CD14-positive monocyte (primary cell): ENCODE results near the gene C4orf54. TPM values are rescaled to one million over a fixed set of nuclear protein-coding genes. Genes with fewer than 3 reads are reported as not detected.

Experiments
- DNase-seq, 3 donors: peaks; one replicate each; pipeline ENCODE4 v3.0.0-alpha.2; 2011 to 2022
- H2AFZ ChIP-seq: 2 replicates; pipeline ENCODE4 v1.6.0; 2012; ENCODE audit warnings: mild to moderate bottlenecking, low read depth, low read length, inconsistent platforms; ENCODE audit not compliant: insufficient read depth, poor library complexity, severe bottlenecking
- H3K27ac ChIP-seq, 2 donors: 1 replicate in 1 of 2; 2 replicates in 1 of 2; pipeline ENCODE4 v1.5.1; 2012 to 2013; ENCODE audit warnings: low read length in 2 of 2, control low read depth in 1 of 2, inconsistent platforms in 1 of 2, low read depth in 1 of 2, mild to moderate bottlenecking in 1 of 2
- H3K27me3 ChIP-seq, 2 donors: one replicate each; pipeline versions ENCODE4 v1.6.0 to v1.6.1; 2011 to 2013; ENCODE audit warnings: low read length in 2 of 2; ENCODE audit not compliant: control insufficient read depth in 2 of 2, insufficient read depth in 2 of 2
- H3K36me3 ChIP-seq, 2 donors: replicated peaks in 1 of 2; 1 replicate in 1 of 2; 2 replicates in 1 of 2; pipeline versions ENCODE4 v1.5.1 to v1.6.1; 2012 to 2013; ENCODE audit warnings: low read length in 2 of 2, control low read depth in 1 of 2, inconsistent platforms in 1 of 2, mild to moderate bottlenecking in 1 of 2; ENCODE audit not compliant: insufficient read depth in 2 of 2, control insufficient read depth in 1 of 2
- H3K4me1 ChIP-seq, 2 donors: 1 replicate in 1 of 2; 2 replicates in 1 of 2; pipeline versions ENCODE4 v1.5.1 to v1.6.1; 2012 to 2013; ENCODE audit warnings: low read length in 2 of 2, control low read depth in 1 of 2, inconsistent platforms in 1 of 2, mild to moderate bottlenecking in 1 of 2, moderate library complexity in 1 of 2; ENCODE audit not compliant: insufficient read depth in 2 of 2, control insufficient read depth in 1 of 2
- H3K4me2 ChIP-seq: replicated peaks from 2 replicates; pipeline ENCODE3; 2012; ENCODE audit warnings: low read length, moderate library complexity, mild to moderate bottlenecking; ENCODE audit not compliant: poor library complexity, severe bottlenecking; ENCODE audit errors: extremely low read depth
- H3K4me3 ChIP-seq, 3 experiments: fragments of 200-600 bp in 1 of 3; sonication (generic) in 1 of 3; replicated peaks in 1 of 3; 1 replicate in 2 of 3; 2 replicates in 1 of 3; pipeline ENCODE4 v1.5.1; 2011 to 2013; ENCODE audit warnings: low read length in 3 of 3, mild to moderate bottlenecking in 3 of 3, control low read depth in 2 of 3, low read depth in 2 of 3, inconsistent platforms in 1 of 3, moderate library complexity in 1 of 3
- H3K79me2 ChIP-seq: 2 replicates; pipeline ENCODE4 v1.6.0; 2012; ENCODE audit warnings: mild to moderate bottlenecking, control low read depth, inconsistent platforms, low read length, moderate library complexity; ENCODE audit not compliant: insufficient read depth
- H3K9ac ChIP-seq: 2 replicates; pipeline ENCODE4 v1.6.0; 2017; ENCODE audit warnings: low read length, mild to moderate bottlenecking; ENCODE audit not compliant: insufficient read depth, poor library complexity, severe bottlenecking
- H3K9me3 ChIP-seq, 2 donors: replicated peaks in 1 of 2; 1 replicate in 1 of 2; 2 replicates in 1 of 2; pipeline versions ENCODE4 v1.5.1 to v1.6.1; 2012 to 2013; ENCODE audit warnings: low read length in 2 of 2, control low read depth in 1 of 2; ENCODE audit not compliant: control insufficient read depth in 1 of 2, insufficient read depth in 1 of 2
- H4K20me1 ChIP-seq: 2 replicates; pipeline ENCODE4 v1.6.0; 2012; ENCODE audit warnings: mild to moderate bottlenecking, low read length, control low read depth, moderate library complexity; ENCODE audit not compliant: insufficient read depth
- H3K27ac Mint-ChIP-seq, 7 donors: one replicate each; pipeline ENCODE4 v1.8.0; 2020; ENCODE audit warnings: mild to moderate bottlenecking in 7 of 7, mixed read lengths in 7 of 7, moderate library complexity in 6 of 7, inconsistent platforms in 2 of 7
- H3K27me3 Mint-ChIP-seq, 3 donors: one replicate each; pipeline ENCODE4 v1.8.0; 2021 to 2022; ENCODE audit warnings: low read depth in 3 of 3, mild to moderate bottlenecking in 3 of 3, mixed read lengths in 3 of 3, moderate library complexity in 3 of 3, inconsistent platforms in 1 of 3
- H3K36me3 Mint-ChIP-seq, 2 donors: one replicate each; pipeline ENCODE4 v1.8.0; 2020; ENCODE audit warnings: mixed read lengths in 2 of 2, inconsistent platforms in 1 of 2, mild to moderate bottlenecking in 1 of 2
- H3K4me1 Mint-ChIP-seq: one replicate; pipeline ENCODE4 v1.8.0; 2020; ENCODE audit warnings: mild to moderate bottlenecking, mixed read lengths
- H3K4me3 Mint-ChIP-seq, 2 donors: one replicate each; pipeline ENCODE4 v1.8.0; 2020; ENCODE audit warnings: mild to moderate bottlenecking in 2 of 2, mixed read lengths in 2 of 2, moderate library complexity in 1 of 2
- H3K9me3 Mint-ChIP-seq, 7 donors: one replicate each; pipeline ENCODE4 v1.8.0; 2020 to 2022; ENCODE audit warnings: mixed read lengths in 7 of 7, mild to moderate bottlenecking in 6 of 7, moderate library complexity in 6 of 7, inconsistent platforms in 2 of 7
- WGBS: methylation state at CpG from one replicate; pipeline ENCODE4 v1.1.5; 2013; ENCODE audit warnings: missing lambda C conversion rate; ENCODE audit not compliant: insufficient coverage; 5-methylcytosine and 5-hydroxymethylcytosine counted together
- intact Hi-C, 2 donors: fragments of 100-400 bp; cut with micrococcal nuclease; formaldehyde crosslinking; loops; one replicate each; pipeline versions ENCODE4 v1.15.0 to v1.15.1; 2023
- polyA plus RNA-seq, 3 donors: library from polyadenylated mRNA; depleted of rRNA in 1 of 3; unstranded in 2 of 3; stranded (reverse) in 1 of 3; fragments of 300-500 nt in 2 of 3; fragments of >200 nt in 1 of 3; fragmentation: Illumina TruSeq in 2 of 3; gene quantifications; 1 replicate in 2 of 3; 2 replicates in 1 of 3; pipeline ENCODE4 v1.2.3, GENCODE V29; 2012 to 2021
- TF ChIP-seq, protein P1 (sequence below): fragments of 200-600 bp; IDR thresholded peaks from one replicate; pipeline ENCODE4 v1.8.0; 2022; ENCODE audit warnings: antibody characterized with exemption, mild to moderate bottlenecking

C4orf54 gene
- polyA plus RNA-seq, 3 donors: not detected

DNA sequence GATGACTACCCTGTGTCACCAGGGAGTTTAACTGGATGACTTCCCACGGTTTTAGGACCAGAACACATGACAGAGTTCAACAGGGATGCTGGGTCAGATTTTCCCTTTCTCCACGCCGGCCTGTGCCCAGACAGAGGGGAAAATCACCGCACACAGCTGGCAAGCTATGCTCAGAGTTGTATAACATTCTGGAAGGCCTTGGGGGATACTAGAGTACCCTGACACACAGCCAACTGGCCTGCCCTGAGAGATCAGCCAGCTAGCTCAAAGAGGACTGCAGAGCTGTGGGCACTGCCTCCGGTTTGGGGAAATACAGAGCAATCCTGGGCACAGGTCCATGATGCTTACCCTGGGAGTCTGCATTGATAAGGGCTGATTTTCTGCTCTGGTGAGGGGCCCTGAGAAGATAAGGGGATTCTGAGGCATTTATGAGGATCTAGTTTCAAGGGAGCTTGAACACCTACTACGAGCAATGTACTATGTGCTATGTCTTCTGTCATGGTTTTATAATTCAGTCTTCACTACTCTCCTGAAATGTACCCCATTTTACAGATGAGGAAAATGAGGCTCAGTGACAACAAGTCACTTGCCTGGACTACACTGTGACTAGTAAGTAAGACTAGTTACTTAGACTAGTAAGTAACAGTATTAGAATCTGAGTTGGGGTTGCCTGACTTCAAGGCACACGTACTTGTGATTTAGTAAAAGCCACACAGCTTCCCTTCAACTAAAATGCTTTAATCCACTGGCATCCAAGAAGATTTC lies 14.7 kb downstream of the C4orf54 start:
- TF ChIP-seq, protein P1, sequence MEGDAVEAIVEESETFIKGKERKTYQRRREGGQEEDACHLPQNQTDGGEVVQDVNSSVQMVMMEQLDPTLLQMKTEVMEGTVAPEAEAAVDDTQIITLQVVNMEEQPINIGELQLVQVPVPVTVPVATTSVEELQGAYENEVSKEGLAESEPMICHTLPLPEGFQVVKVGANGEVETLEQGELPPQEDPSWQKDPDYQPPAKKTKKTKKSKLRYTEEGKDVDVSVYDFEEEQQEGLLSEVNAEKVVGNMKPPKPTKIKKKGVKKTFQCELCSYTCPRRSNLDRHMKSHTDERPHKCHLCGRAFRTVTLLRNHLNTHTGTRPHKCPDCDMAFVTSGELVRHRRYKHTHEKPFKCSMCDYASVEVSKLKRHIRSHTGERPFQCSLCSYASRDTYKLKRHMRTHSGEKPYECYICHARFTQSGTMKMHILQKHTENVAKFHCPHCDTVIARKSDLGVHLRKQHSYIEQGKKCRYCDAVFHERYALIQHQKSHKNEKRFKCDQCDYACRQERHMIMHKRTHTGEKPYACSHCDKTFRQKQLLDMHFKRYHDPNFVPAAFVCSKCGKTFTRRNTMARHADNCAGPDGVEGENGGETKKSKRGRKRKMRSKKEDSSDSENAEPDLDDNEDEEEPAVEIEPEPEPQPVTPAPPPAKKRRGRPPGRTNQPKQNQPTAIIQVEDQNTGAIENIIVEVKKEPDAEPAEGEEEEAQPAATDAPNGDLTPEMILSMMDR: no peak

DNA sequence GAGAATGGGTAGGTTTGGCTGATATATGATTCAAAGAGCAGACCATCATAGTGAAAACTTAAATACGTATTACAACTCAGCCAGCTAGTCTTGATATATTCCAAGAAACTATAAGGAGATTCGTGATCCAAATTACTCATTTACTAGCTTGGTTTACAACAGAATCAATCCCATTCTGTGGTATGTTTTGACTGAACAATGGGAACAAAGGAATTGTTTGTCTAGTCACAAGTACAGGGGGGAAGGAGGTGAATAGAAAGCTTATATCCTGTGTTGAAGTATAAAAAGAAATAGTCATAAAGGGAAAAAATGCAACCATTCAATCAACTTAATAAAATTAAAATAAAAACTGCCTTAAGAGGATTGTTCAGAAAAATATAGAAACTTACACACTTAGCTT lies 17.0 kb downstream of the C4orf54 start:
- Mint-ChIP-seq H3K27ac (no peak overlapping the region), H3K36me3 (no peaks in the 10 kb centered on the region), H3K4me3 (no peak overlapping the region), H3K9me3 (no peaks in the 10 kb centered on the region), H3K4me1 (no peaks in the 10 kb centered on the region), H3K27me3 (peaks cover 0 to 3% (median 2%) of the 10 kb centered on the region in 3 donors)
- no CpG with 5 or more reads among the region's 2 CpGs for WGBS
- no peaks in the 10 kb centered on the region for H4K20me1 ChIP-seq
- H3K9ac ChIP-seq: no peak overlapping the region
- intact Hi-C loops: no loop called here
- TF ChIP-seq, protein P1: no peak
- no peak overlapping the region for H3K4me2 ChIP-seq
- H3K4me3 ChIP-seq: no peak overlapping the region
- no peaks in the 10 kb centered on the region for H3K79me2 ChIP-seq
- no peak for DNase-seq
- H3K9me3 ChIP-seq: no peaks in the 10 kb centered on the region
- no peak overlapping the region for H2AFZ ChIP-seq
- H3K36me3 ChIP-seq: no peaks in the 10 kb centered on the region
- no peak overlapping the region for H3K27ac ChIP-seq
- no peaks in the 10 kb centered on the region for H3K4me1 ChIP-seq
- H3K27me3 ChIP-seq: no peaks in the 10 kb centered on the region

More for the DNA sequence above, 14.7 kb downstream of the C4orf54 start:
- no peaks in the 10 kb centered on the region for H3K4me1 Mint-ChIP-seq
- no peaks in the 10 kb centered on the region for H3K9me3 Mint-ChIP-seq
- no peak for DNase-seq
- 91% methylated on average over 5 of the region's 7 CpGs for WGBS
- H3K36me3 ChIP-seq: no peaks in the 10 kb centered on the region
- H3K36me3 Mint-ChIP-seq: no peaks in the 10 kb centered on the region
- H3K79me2 ChIP-seq: no peaks in the 10 kb centered on the region
- H3K4me1 ChIP-seq: no peaks in the 10 kb centered on the region
- H3K27ac ChIP-seq: no peak overlapping the region
- no peak overlapping the region for H3K9ac ChIP-seq
- no peaks in the 10 kb centered on the region for H4K20me1 ChIP-seq
- no peak overlapping the region for H3K4me3 Mint-ChIP-seq
- H3K27me3 Mint-ChIP-seq: peaks cover 0 to 3% (median 2%) of the 10 kb centered on the region in 3 donors
- H3K4me2 ChIP-seq: no peak overlapping the region
- H3K27ac Mint-ChIP-seq: no peak overlapping the region
- no peaks in the 10 kb centered on the region for H3K9me3 ChIP-seq
- no peak overlapping the region for H3K4me3 ChIP-seq
- no peak overlapping the region for H2AFZ ChIP-seq
- no peaks in the 10 kb centered on the region for H3K27me3 ChIP-seq
- intact Hi-C loops: no loop called here
